MM.1S (cell line): Measurements from ENCODE around the gene FBXW9.
"Not testable (repeated sequence)": the region's sequence is repeated elsewhere in the genome, so short reads cannot be mapped to it uniquely, and the experiment has no call there.

ENCODE experiments used
- EZH2 ChIP-seq: fragments of 300-600 bp; sonication (generic); optimal IDR thresholded peaks from 2 replicates; pipeline ENCODE3; 2017; ENCODE audit warnings: low read depth, mild to moderate bottlenecking, antibody characterized with exemption, low read length, mixed read lengths
- EZH2phosphoT487 ChIP-seq: fragments of 300-600 bp; sonication (generic); IDR thresholded peaks from 2 replicates; pipeline ENCODE4 v1.6.1; 2018; ENCODE audit warnings: antibody characterized with exemption, low read length
- TF ChIP-seq, protein P1 (sequence below): fragments of 300-600 bp; sonication (generic); IDR thresholded peaks from 2 replicates; pipeline ENCODE4 v1.5.1; 2016; ENCODE audit warnings: antibody characterized with exemption, low read length, mixed read lengths

- TF ChIP-seq, protein P1, sequence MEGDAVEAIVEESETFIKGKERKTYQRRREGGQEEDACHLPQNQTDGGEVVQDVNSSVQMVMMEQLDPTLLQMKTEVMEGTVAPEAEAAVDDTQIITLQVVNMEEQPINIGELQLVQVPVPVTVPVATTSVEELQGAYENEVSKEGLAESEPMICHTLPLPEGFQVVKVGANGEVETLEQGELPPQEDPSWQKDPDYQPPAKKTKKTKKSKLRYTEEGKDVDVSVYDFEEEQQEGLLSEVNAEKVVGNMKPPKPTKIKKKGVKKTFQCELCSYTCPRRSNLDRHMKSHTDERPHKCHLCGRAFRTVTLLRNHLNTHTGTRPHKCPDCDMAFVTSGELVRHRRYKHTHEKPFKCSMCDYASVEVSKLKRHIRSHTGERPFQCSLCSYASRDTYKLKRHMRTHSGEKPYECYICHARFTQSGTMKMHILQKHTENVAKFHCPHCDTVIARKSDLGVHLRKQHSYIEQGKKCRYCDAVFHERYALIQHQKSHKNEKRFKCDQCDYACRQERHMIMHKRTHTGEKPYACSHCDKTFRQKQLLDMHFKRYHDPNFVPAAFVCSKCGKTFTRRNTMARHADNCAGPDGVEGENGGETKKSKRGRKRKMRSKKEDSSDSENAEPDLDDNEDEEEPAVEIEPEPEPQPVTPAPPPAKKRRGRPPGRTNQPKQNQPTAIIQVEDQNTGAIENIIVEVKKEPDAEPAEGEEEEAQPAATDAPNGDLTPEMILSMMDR: not testable (repeated sequence)
- not testable (repeated sequence) for TF ChIP-seq EZH2, EZH2phosphoT487
Measured at GRCh38 chr19:12678039-12678438, 18.4 kb downstream of the FBXW9 start.
